Measurements from ENCODE around the gene GALK1.

DNA sequence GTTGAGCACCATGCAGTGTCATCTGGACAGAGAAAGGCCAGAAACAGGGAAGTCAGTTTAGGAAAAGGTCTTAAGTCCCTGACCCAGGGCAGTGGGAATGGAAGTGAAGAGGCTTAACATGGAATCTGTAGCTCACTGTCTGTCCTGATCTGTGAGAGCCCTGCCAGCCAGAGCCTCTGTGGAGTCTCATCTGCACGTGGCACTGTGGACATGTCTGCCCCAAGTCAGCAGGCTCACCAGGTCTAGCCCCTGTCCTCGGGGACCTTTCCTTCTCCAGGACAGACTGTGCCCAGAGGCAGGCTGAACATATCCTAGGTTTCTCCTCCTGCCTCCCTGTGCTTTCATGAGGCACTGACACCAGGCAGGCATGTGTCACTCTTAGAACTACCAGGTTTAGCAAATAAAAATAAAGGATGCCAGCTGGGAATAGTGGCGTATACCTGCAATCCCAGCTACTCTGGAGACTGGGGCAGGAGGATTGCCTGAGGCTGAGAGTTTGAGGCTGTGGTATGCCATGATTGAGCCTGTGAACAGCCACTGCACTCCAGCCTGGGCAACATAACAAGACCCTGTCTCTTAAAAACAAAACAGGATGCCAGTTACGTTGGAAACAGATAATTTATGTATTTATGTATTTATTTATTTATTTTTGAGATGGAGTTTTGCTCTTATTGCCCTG is 42.0 kb upstream of the GALK1 start:
- TF ChIP-seq CTCF (IDR thresholded peaks at IDR 0.05) (no peak), POLR2A (IDR thresholded peaks at IDR 0.05) (no peak)
